Stimulated activated CD8-positive, alpha-beta memory T cell treated with anti-CD3 and anti-CD28 coated beads, Interleukin-4, amount 100 ng/mL, for 24 hours (primary cell): ENCODE data around the gene STX11.
A peak's percentile ranks its signal among the peaks of the same experiment; 100 is the strongest.

ENCODE experiments used
- DNase-seq: peaks from one replicate; pipeline ENCODE4 v3.0.0-alpha.2; 2020; ENCODE audit warnings: low read depth

STX11 gene

DNA sequence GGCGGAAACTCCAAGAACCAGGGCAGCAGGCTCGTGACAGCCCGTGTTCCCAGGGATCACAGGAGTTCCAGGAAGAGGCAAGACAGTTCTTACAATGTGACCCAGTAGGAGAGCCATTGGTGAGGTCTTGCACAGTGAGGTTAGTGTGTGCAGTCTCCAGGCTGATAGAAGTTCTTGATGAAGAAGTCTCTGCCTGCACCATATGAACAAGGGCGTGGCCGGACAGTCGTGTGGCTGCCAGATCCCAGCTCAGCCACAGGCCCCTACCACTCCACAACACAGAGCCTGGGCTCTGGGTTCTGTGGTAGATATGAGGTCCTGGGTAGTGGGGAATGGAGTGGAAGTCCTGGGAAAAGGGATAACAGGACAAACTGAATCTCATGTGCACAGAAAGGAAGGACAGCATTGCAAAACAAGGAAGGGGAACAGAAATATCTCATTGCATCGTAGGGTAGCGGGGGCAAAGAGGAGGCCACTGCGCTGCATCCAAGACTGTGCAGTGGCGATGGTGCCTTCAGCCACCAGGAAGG, 65.2 kb downstream of the STX11 start:
- no peak for DNase-seq

DNA sequence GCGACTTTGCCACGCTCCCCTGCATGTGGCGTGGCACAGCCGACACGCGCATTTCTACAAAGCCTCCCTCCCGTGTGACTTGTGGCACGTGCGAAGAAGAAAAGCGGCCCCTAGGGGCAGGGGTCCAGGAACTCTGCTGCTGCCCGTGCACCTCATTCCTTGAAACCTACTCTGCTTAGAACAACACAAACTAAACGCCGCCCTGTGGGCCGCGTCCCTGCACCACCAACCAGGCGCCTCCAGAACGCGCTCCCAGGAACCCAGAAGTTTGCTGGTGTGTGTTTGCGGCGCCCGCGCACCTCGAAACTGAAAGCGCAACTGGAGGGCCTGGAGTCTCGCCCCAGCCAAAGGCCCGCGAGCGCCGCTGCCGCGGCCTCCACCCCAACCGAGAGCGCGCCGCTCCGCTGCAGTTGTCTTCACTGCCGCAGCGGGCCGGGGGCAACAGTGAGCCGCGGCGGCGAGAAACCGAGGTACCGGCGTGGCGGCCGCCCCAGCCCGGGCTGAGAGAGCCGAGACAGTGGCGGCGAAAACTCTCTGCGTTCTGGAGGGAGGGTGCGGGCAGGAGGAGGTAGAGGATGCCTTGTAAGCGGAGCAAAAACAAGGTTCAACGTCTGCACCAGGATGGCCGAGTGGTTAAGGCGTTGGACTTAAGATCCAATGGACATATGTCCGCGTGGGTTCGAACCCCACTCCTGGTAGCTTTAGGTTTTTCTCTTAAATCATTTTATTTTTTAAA, 65.8 kb downstream of the STX11 start:
- DNase-seq = peak; percentile 81

DNA sequence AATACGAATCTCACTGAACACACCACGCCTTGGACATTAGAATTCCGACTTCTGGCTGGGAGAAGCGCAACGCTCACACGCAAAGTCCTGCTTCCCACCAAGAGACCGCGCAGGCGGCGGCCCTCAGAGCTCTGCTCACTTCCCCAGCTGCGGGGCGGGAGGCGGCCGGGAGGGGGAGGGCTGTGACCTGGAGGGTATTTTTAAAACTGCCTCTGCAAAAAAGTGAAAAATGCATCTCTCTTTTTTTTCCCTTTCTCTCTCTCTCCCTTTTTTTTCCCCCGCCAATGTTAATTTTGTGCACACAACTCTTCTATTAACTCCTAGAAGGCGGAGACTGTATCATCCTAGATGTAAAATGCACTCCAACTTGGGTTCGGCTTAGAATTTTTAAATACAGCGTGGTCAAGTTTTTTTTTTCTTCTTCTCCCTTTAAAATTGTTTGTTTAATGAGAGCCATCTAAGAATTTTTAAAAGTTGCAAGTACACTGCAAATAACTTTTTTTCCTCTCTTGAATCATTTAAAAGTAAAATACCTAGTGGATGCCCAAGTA, 66.4 kb downstream of the STX11 start:
- DNase-seq = peak; percentile 57

DNA sequence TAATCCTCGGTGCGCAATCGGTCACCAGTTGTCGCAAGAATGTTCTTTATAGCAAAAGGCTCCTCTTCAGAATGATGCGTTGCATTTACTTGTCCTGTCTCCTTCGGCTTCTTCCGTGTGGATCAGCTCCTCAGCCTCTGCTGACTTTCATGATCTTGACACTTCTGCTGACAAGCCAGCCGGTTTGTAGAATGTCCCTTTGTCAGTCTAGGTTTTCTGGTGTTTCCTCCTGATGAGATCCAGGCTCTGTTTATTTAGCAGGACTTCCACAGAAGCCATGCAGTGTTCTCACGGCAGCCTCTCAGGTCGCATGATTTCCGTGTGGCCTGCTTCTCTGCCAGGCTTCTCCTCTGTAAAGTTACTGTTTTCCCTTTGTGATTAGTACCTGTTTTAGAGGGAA, 66.9 kb downstream of the STX11 start:
- DNase-seq = no peak

DNA sequence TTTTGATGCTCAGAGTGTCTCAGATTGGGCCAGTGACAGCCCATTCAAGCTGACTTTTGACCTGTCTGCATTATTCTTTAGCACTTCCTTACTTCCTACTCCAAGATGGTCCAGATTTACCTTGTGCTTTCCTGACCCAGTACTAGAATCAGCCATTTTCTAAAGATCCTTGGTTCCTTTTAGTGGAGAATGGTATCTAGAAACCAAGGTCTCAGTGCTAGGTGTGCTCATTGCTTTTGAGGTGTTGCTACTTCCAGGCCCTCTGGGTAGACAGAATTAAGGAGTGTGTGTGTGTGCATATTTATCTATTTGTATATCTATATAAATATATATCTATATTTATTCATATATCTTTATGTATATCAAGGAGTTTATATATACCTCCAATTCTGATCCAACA, 67.5 kb downstream of the STX11 start:
- no peak for DNase-seq

DNA sequence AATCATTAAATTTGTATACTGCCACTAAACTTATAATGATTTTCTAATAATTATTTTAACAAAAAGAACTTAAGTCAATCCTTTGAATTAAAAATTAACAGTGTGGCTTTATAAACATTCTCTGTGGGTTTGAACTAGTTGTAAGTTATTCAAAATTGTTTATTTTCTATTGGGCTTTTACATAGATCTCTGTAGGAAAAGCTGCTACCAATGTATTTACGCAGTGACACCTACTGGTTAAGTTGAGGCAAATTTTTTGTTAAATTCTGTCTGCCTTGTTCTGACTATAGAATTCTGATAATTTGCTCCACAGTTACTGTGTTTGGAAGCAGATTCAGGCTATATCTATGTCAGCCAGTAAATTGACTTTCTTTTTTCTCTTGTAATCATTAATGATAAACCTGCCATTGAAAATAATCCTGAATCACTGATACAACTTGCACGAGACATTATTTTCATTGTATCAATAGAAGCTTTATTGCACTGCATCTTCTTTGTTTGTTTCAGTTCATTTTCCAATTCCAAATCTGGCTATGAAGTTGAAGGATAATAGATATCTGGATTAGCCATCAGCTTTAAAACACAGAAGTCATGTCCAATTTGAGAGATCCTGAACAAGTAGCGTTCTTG, 68.9 kb downstream of the STX11 start:
- DNase-seq = no peak

DNA sequence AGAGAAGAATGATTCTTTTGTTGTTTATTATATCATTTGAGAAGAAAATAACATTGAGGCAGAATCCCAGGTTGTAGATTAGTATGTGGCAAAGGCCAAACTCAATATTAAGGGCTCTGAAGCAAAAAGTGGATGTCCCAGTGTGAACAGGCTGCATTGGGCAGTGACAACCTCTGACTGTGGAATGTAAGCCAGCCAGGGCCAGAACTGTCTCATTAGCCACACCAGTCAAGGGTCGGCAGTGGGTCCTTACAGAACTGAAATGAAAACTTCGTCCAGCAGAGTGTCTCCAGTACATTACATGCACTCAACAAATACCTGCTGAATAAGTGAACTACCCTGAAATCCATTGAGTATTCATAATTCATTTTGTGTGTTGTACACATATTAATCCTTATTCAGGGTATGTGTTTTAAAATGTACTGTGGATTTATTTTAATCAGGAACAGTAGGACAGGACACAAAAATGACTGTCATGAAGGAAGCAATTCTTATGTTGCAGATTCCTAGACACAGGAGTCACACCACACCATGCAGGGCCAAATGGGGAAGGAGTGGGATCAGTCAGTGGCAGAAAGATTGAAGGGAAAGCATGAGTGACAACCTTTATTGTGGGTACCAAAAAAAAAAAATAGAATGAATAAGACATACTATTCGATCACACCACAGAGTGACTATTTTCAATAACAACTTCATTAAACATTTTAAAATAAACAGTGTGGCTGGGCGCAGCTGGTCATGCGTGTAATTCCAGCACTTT, 69.9 kb downstream of the STX11 start:
- no peak for DNase-seq

DNA sequence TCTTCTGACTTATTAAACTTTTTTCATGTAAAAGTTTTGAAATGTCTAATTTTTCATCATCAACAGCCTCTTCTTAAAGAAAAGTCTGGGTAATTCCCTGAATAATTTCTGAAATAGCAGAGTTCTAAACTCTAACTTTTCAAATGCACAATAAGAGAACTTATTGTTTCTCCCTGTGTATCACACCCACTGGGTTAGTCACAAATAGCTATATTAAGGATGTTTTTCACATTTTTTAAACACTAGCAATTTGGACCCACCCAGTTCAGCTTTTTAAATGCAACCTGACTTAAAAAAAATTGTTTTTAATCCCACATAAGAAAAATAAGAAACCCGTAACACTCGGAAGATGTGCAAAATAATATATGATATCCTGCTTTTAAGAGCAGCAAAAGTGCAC, 73.4 kb downstream of the STX11 start:
- DNase-seq = no peak

DNA sequence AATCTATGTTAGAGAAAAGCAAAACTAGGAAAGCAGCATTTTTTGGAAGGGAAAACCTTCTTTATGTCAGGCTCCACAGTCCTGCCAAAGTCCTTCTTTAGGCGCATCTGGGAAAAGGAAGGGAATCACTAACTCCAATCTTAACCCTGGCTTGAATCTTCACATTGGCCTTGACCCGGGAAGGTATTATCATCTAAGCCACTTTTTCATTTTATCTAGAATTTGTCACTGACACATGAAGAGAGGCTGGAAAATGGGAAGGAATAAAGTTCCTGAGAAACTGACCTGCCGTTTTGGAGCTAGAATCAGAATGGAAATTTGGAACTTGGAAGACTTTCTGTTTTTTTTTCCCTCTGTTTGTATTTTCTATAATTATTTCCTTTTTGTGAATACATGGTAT, 81.4 kb downstream of the STX11 start:
- DNase-seq = no peak

DNA sequence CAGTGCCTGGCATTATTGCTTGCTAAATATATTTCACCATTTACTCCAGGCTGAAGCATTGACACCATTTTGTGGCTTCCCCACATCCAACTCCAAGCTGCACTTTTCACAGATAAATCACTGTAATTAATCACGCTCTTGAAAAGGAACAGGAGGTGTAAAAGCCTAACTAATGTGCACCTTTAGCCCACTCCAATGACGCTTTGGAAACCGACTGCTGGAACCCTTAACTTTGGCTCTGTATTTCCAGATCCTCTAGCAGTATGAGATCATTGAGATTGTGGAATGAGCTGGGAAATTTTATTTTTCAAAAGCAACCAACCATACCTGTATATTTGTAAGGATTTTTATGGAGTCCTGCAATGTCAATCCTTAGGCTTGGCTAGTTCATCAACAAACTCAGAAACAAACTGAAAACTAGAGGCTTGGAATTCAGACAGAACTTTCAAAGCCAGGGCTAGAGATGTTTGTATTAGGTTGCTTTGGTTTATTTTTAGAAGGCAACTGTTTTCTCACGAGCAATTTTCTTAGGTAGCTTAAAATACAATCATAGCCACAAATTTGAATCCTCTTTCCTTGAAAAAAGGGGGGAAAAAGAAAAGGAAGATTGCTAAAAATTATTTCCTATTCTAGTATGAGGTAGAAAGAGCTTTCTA, 82.0 kb downstream of the STX11 start:
- no peak for DNase-seq

DNA sequence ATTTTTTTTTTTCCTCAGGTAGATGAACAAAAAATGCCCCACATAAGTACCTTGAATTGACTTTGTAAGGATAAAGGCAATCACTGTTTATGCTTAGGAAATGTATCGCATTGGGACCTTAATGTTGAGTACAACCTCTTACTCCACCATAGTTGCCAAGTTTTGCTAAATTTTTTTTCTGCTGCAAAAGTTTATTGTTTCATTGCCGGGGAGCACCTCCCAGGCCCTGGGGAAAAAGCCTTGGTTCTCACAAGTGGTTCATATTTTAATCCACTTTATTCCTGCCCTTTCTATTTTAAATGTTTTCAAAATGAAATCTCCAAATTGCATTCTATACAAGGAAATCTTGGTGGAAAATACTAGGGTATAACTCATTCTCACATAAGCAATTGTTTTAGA, 82.5 kb downstream of the STX11 start:
- no peak for DNase-seq

DNA sequence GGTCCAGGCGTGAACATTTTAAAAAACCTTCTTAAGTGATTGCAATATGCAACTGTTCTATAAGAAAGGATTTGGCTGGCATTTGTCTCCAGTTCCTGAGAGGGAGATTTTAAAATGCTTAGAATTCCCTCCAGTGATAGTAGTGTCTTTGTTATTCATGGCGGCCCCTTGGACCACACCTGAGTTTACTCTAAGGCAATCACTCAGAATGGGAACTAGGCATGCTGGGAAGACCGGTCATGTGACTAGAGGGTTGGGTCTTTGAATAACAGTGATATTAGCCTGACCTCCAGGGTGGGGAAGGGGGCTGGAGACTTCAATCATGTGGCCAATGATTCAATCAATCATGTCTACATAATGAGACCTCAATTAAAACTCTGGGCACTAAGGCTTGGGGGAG, 84.1 kb downstream of the STX11 start:
- DNase-seq = no peak

DNA sequence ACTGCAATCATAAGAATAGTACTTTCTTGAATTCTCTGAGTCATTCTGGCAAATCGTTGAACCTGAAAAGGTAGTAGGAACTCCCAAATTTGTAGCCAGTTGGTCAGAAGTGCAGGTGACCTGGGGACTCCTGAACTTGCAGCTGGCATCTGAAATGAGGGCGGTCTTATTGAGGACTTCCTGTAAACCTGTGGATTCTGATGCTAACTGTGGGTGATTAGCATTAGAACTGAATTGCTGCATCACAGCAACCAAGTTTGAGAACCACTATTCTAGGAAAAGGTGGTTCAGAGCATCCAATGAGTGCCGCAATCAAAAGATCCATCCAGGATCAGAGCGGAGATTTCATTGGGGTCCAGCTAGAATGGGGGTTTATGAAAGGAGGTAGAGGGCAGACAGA, 84.6 kb downstream of the STX11 start:
- DNase-seq = no peak
